NT2/D1 (cell line): ENCODE results near the gene TPP1.

Experiments
- SUZ12 ChIP-seq: IDR thresholded peaks from 2 replicates; pipeline ENCODE4 v1.6.1; 2011; ENCODE audit not compliant: insufficient read length, insufficient read depth; ENCODE audit errors: extremely low read depth
- YY1 ChIP-seq: IDR thresholded peaks from 2 replicates; pipeline ENCODE4 v1.6.1; 2011; ENCODE audit not compliant: insufficient read length, insufficient read depth

DNA sequence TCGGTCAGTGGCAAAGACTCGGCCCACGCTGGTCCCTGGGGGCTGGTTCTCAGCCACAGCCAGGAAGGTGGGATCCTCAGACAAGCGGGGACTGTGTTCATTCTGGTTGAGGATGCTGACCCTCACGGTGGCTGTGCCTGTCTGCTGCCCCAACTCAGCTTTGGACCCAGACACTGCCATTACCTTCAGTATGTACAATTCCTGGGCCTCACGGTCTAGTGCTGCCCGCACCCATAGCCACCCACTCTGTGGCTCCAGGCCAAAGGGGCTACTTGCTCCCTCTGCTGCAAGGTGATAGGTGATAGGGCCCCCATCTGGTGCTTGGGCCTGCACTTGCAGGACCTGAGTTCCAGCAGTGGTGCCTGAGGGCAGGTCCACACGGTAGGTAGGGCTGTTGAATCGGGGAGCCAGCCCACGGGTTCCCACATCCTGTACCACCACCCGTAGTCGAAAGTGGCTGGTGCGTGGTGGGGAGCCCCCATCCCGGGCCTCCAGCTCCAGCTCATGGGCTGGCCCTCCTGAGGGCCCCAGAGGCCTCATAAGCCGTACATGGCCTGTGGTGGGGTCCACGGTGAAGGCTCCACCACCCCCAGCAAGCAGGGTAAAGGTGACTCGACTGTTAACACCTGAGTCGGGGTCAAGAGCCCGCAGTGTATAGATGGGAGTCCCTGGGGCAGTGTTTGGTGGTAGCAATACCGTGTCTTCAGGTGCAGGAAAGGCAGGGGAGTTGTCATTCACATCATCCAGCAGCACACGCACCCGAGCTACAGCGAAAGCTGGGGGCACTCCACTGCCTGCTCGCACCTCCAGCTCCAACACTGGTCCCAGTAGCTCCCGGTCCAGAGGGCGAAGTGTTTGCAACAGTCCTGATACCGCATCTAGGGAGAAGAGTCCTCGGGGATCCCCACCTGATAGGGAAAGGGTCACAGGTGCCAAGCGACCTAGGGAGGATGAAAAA lies 13.2 kb upstream of the TPP1 start:
- TF ChIP-seq YY1, result no peak
- no peak for TF ChIP-seq SUZ12
